NCI-H2196 (cell line): ENCODE results near the gene CCL5.

Source experiments
- DNase-seq: peaks from one replicate; lab custom pipeline; 2025; ENCODE audit not compliant: unreplicated experiment; lab: John Stamatoyannopoulos, UW

CCL5 gene

DNA sequence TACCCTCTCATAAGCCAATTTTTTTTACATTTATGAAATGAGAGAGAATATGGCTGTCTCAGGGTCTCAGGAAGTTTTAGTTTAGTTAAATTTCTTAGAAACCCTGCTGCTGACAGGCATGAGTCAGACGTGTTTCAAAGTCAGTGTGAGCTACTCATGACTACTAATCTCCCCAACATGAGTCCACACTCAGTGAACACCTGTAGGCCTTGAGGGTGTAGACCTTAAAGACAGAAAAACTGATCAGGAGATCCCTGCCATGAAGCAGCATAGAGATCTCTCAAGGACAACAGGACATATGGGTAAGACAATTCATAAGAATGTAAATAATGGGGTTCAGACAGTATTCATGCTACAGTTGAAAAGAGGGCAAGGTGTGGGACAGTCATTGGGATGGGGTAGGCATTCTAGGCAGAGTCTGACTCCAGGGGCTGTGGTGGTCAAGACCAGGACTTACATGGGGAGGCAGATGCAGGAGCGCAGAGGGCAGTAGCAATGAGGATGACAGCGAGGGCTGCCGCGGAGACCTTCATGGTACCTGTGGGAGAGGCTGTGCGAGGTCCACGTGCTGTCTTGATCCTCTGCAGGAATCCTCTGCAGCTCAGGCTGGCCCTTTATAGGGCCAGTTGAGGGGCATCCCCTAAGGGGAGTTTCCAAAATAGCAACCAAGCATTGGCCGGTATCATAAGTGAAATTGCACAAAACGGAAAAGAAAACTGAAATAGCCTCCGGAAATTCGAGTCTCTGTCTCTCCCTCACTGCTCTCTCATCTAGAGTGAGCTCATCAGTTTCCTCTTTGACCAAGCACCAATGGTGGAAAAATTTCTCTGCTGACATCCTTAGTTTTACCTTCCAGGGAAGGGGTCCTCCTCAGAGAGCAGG lies at the start of gene CCL5:
CCL5 (minus strand) TSS at position 588 of the 882 bp plus-strand sequence.
- no peak for DNase-seq

- no peak for DNase-seq
These were observed 47.6 kb upstream of the CCL5 start for GRCh38 chr17:35927714-35928113.

DNA sequence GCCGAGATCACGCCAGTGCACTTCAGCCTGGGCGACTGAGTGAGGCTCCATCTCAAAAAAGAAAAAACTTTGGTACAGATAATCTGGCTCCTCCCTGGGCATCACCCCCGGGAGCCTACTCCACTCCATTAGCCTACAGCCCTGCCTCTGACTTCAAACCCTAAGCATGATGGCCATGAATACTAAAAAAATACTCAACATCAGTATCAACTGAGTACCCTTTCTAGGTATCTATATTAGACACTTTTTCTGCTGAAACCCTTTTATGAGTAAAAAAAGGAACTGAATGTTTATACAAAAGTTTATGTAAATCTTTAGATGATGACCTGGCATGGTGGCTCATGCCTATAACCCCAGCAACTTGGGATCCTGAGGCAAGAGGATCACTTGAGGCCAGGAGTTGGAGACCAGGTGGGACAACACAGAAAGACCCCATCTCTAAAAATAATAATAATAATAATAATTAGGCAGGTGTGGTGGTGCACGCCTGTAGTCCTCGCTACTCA lies 43.5 kb upstream of the CCL5 start:
- DNase-seq: no peak

DNA sequence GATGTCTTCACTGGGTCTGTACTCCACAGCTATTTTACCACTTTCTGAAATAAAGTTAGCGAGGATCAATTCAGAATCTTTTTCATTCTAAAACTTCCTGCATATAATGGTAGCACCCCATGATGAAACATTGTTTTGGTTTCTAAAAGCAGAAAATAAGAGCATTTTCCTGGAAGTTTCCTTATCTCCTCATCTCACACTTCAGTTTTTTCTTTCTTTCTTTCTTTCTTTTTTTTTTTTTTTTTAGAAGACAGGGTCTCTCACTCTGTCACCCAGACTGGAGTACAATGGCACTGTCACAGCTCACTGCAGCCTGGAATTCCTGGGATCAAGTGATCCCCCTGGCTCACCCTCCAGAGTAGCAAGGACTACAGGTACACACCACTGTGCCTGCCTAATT lies 40.1 kb upstream of the CCL5 start:
- DNase-seq: no peak

DNA sequence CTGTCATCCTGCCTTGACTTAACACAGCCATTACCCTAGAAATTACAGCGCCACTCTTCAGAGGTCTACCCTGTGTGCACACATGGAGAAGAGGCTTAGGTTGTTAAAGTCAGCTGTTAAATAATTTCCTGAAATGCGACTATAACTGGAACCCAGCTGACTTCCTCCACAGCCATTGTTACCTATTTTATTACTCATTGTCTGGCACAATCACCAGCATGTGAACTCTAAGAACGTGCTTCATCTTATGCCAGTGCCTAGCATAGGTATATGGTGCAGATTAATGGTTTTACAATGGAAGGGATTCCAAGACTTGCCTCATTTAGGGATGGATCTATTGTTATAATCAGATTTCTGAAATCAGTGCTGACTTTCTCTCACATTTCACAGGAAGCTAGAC lies 38.5 kb upstream of the CCL5 start:
- no peak for DNase-seq

GRCh38 chr17:35917519-35918213 lies 37.5 kb upstream of the CCL5 start:
- DNase-seq: no peak

DNA sequence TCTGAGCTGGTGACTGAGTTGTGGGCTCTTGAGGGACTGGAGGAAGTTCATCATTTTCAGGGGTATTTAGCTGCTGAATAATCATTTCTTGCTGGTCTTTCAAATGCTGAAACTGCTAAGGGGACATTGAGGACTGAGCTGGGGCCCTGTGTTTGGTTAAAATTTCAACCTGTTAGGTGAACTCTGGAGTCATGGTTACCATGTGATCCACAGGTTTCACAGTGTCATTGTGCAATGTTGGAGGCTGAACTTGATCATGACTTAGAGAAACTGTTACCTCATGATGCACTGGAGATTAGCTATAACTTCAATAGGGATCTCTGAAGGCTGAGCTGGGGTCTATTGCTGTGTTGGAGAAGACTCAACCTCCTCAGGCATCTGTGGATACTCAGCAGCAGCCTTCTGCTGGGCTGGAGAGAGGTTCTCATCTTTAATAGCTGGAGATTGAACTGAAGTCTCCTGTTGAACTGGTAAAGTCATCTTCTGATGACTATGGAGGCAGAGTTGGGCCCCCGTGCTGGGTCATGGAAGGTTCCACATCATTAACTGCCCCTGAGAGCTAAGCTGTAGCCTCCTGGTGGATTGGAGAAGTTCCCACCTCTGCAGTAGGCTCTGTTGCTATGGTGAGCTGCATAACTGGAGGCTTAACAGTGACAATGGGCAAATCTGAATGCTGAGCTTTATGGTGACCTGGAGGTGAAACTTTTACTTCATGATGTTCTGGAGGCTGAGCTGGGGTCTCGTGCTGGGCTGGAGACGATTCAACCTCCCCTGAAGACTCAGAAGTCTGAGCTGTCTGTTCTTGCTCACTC lies 35.2 kb upstream of the CCL5 start:
- no peak for DNase-seq

- no peak for DNase-seq
These were observed 34.2 kb upstream of the CCL5 start for GRCh38 chr17:35914354-35914753.

DNA sequence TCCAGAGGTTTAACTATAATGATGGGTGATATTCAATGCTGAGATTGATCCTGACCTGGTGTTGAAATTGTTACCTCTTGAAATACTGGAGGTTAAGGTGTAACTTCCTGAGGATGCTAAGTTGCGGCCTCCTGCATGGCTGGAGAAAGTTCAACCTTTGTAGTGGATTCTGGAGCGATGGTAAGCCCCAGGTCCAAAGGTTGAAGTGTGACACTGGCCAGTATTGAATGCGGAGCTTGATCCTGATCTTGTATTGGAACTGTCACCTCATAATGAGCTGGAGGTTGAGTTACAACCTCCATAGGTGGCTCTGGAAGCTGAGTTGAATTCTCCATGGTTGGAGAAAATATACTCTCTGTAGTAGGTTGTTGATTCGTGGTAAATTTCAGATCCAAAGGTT lies 33.4 kb upstream of the CCL5 start:
- DNase-seq: no peak

GRCh38 chr17:35912942-35913341 lies 32.8 kb upstream of the CCL5 start:
- DNase-seq: no peak

GRCh38 chr17:35912339-35912912 lies 32.3 kb upstream of the CCL5 start:
- DNase-seq: no peak

DNA sequence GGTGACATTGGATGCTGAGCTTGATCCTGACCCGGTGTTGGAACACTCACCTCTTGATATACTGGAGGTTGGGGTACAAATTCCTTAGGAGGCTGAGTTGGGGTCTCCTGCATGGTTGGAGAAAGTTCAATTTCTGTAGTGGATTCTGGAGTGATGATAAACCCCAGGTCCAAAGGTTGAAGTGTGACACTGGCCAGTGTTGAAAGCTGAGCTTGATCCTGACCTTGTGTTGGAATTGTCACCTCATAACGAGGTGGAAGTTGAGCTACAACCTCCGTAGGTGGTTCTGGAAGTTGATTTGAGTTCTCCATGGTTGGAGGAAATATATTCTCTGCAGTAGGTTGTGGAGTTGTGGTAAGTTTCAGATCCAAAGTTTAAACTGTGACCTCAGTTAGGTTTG lies 29.2 kb upstream of the CCL5 start:
- no peak for DNase-seq

DNA sequence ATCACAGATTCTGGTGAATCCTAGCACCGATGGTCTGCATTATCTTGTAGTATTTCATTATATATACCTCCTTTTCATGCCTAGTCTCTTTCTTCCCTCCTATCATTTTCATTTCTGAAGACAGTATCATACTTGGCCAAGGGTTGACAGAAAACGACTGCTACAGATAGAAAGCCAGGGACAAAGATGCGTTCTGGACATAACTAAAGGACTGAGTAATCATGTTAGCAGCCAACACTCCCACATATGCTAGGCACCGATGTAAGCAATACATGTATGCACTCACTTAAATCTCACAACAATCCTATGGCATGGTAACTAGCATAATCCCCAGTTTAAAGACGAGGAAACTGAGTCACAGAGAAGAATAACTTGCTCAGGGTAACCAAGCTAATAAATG lies 27.5 kb upstream of the CCL5 start:
- no peak for DNase-seq

DNA sequence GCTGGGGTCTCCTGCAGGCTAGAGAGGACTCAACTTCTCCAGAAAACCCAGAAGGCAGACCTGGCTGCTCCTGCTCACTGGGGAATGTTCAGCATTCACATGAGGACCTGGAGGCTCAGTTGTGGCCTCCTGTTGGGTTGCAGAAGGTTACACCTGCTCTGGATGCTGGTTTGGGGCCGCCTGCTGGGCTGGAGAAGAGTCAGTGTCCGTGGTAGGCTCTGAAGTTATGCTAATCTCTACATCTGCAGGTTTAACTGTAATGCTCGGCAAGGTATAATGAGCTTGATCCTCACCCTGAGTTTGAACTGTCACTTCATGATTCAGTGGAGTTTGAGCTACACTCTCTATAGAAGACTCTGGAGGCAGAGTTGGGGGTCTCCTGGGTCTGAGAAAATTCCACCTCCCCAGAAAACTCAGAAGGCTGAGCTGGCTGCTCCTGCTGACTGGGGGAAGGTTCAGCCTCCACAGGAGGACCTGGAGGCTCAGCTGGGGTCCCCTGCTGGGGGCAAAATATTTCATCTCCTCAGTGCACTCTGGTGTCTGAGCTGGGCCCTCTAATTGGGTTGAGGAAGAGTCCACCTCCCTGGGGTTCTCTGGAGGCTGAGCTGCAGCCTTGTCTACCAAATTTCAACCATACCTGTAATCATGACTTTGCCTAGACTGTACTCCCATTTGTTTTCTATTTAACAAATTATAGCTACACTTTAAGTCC lies 26.9 kb upstream of the CCL5 start:
- DNase-seq: no peak

DNA sequence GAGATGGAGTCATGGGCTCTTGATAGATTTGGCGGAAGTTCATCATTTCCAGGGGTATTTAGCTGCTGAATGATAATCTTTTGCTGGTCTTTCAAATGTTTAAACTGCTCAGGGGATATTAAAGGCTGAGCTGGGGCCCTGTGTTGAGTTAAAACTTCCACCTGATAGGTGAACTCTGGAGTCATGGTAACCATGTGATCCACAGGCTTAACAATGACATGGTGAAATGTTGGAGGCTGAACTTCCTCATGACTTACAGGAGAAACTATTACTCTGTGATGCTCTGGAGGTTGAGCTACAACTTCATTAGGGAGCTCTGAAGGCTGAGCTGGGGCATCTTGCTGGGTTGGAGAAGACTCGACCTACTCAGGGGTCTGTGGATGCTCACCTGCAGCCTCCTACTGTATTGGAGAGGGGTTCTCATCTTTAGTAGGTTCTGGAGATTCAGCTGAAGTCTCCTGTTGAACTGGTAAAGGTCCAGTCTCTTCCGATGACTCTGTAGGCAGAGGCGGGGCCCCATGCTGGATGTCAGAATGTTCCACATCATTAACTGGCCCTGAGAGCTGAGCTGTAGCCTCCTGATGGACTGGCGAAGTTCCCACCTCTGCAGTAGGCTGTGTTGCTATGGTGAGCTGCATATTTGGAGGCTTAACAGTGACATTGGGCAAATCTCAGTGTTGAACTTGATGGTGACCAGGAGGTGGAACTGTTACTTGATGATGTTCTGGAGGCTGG lies 26.2 kb upstream of the CCL5 start:
- no peak for DNase-seq

DNA sequence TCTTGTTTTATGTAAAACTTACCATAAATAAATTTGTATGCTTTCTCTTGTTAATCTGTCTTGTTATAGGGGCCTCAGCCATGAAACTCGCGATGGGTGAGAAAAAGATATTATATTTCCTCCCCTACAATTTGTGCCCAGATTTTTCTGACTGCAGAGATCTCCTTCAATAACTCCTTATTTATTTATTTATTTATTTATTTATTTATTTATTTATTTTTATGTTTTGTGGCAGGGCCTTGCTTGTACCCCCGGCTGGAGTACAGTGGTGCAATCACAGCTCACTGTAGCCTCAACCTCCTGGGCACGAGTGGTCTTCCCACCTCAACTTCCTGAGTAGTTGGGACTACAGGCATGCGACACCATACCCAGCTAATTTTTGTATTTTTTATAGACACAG lies 23.3 kb upstream of the CCL5 start:
- DNase-seq: no peak

GRCh38 chr17:35901631-35902175 lies 21.5 kb upstream of the CCL5 start:
- no peak for DNase-seq

- no peak for DNase-seq
These were observed 20.7 kb upstream of the CCL5 start for GRCh38 chr17:35900708-35901480.

GRCh38 chr17:35900280-35900679 lies 20.1 kb upstream of the CCL5 start:
- DNase-seq: no peak
